Stimulated activated CD4-positive, alpha-beta T cell treated with anti-CD3 and anti-CD28 coated beads, Interleukin-1b, Interleukin-23, amount 100 ng/mL, for 4 hours (primary cell): ENCODE measurements around the gene TNKS2.
"Not testable (repeated sequence)": the region's sequence is repeated elsewhere in the genome, so short reads cannot be mapped to it uniquely, and the experiment has no call there.

Source experiments
- DNase-seq, 2 donors: peaks; one replicate each; pipeline ENCODE4 v3.0.0-alpha.2; 2020; ENCODE audit warnings: low read depth in 2 of 2

Gene TNKS2

GRCh38 chr10:91865562-91866081 is 67.4 kb downstream of the TNKS2 start:
- DNase-seq, result no peak

GRCh38 chr10:91875156-91875555 is 76.9 kb downstream of the TNKS2 start:
- no peak for DNase-seq

- DNase-seq, result no peak
Observed at GRCh38 chr10:91875779-91876178, 77.6 kb downstream of the TNKS2 start.

- no peak for DNase-seq
Observed at GRCh38 chr10:91879515-91880170, 81.4 kb downstream of the TNKS2 start.

GRCh38 chr10:91880310-91880709 is 82.1 kb downstream of the TNKS2 start:
- no peak for DNase-seq

GRCh38 chr10:91883549-91884444 is 85.6 kb downstream of the TNKS2 start:
- no peak for DNase-seq

- no peak for DNase-seq
Observed at GRCh38 chr10:91884536-91884935, 86.3 kb downstream of the TNKS2 start.

- DNase-seq, result no peak
Observed at GRCh38 chr10:91885362-91886079, 87.3 kb downstream of the TNKS2 start.

- no peak for DNase-seq
Observed at GRCh38 chr10:91886954-91887271, 88.7 kb downstream of the TNKS2 start.

- peak in 1 of 2 donors; percentile 12 for DNase-seq
Observed at GRCh38 chr10:91887272-91888076, 89.2 kb downstream of the TNKS2 start.

- DNase-seq, result no peak
Observed at GRCh38 chr10:91891125-91892001, 93.1 kb downstream of the TNKS2 start.

- DNase-seq, result no peak
Observed at GRCh38 chr10:91893051-91893450, 94.8 kb downstream of the TNKS2 start.

GRCh38 chr10:91894261-91894685 is 96.0 kb downstream of the TNKS2 start:
- not testable (repeated sequence) for DNase-seq

- DNase-seq, result no peak
Observed at GRCh38 chr10:91896212-91896756, 98.1 kb downstream of the TNKS2 start.

GRCh38 chr10:91897421-91897820 is 99.2 kb downstream of the TNKS2 start:
- no peak for DNase-seq

GRCh38 chr10:91901784-91902677 is 103.8 kb downstream of the TNKS2 start:
- peak; percentile 7 to 53 for DNase-seq

GRCh38 chr10:91907033-91907594 is 108.9 kb downstream of the TNKS2 start:
- no peak for DNase-seq

GRCh38 chr10:91907914-91908336 is 109.7 kb downstream of the TNKS2 start:
- DNase-seq, result no peak
